Measurements from ENCODE around the gene TP53I13.

GRCh38 chr17:29582772-29583171 is 14.3 kb downstream of the TP53I13 start:
- TF ChIP-seq POLR2AphosphoS5 (IDR thresholded peaks at IDR 0.05; ENCODE audit: low read length) = no peak
- no peak for TF ChIP-seq PBX3 (IDR thresholded peaks at IDR 0.05; ENCODE audit: insufficient replicate concordance, low read depth, low read length)
- TF ChIP-seq USF2 (IDR thresholded peaks at IDR 0.05; ENCODE audit: borderline replicate concordance, low read depth, low read length) = no peak
- no peak for TF ChIP-seq NR2C1 (IDR thresholded peaks at IDR 0.05)
- no peak for TF ChIP-seq EP300 (IDR thresholded peaks at IDR 0.05; ENCODE audit: borderline replicate concordance in 1 of 2, control insufficient read depth in 1 of 2, low read depth in 2 of 2, low read length in 2 of 2)
- TF ChIP-seq CTCF (IDR thresholded peaks at IDR 0.05 in 2 of 3, conservative IDR thresholded peaks at IDR 0.05 in 1 of 3; ENCODE audit: control insufficient read depth in 2 of 3, extremely low read depth in 1 of 3, insufficient read depth in 1 of 3, low read depth in 3 of 3, low read length in 3 of 3) = no peak
- TF ChIP-seq, protein P1, sequence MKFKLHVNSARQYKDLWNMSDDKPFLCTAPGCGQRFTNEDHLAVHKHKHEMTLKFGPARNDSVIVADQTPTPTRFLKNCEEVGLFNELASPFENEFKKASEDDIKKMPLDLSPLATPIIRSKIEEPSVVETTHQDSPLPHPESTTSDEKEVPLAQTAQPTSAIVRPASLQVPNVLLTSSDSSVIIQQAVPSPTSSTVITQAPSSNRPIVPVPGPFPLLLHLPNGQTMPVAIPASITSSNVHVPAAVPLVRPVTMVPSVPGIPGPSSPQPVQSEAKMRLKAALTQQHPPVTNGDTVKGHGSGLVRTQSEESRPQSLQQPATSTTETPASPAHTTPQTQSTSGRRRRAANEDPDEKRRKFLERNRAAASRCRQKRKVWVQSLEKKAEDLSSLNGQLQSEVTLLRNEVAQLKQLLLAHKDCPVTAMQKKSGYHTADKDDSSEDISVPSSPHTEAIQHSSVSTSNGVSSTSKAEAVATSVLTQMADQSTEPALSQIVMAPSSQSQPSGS (IDR thresholded peaks at IDR 0.05; ENCODE audit: low read length) = no peak
- TF ChIP-seq REST (IDR thresholded peaks at IDR 0.05; ENCODE audit: low read depth, low read length) = no peak
- no peak for TF ChIP-seq NFYA (IDR thresholded peaks at IDR 0.05; ENCODE audit: borderline replicate concordance, low read depth, low read length)
- no peak for TF ChIP-seq EZH2 (IDR thresholded peaks at IDR 0.05; ENCODE audit: borderline replicate concordance, control insufficient read depth, low read depth, low read length)
